ENCODE measurements around the gene MAPK6.

Gene MAPK6

GRCh38 chr15:52102463-52102862, 83.4 kb downstream of the MAPK6 start:
- no peak for DNase-seq (ENCODE audit: low read depth in 2 of 3, low spot score in 2 of 3)

GRCh38 chr15:52103217-52104207, 84.5 kb downstream of the MAPK6 start:
- no peak for DNase-seq (ENCODE audit: low read depth in 2 of 3, low spot score in 2 of 3)

- DNase-seq (ENCODE audit: low read depth in 2 of 3, low spot score in 2 of 3), result no peak
Measured at GRCh38 chr15:52104532-52105004, 85.5 kb downstream of the MAPK6 start.

GRCh38 chr15:52105846-52106245, 86.8 kb downstream of the MAPK6 start:
- no peak for DNase-seq (ENCODE audit: low read depth in 2 of 3, low spot score in 2 of 3)

GRCh38 chr15:52106641-52107040, 87.6 kb downstream of the MAPK6 start:
- DNase-seq (ENCODE audit: low read depth in 2 of 3, low spot score in 2 of 3), result no peak

- no peak for DNase-seq (ENCODE audit: low read depth in 2 of 3, low spot score in 2 of 3)
Measured at GRCh38 chr15:52107238-52107637, 88.2 kb downstream of the MAPK6 start.

- DNase-seq (ENCODE audit: low read depth in 2 of 3, low spot score in 2 of 3), result no peak
Measured at GRCh38 chr15:52109559-52110451, 90.8 kb downstream of the MAPK6 start.

GRCh38 chr15:52111517-52112202, 92.6 kb downstream of the MAPK6 start:
- DNase-seq (ENCODE audit: low read depth in 2 of 3, low spot score in 2 of 3), result no peak

GRCh38 chr15:52112203-52112750, 93.3 kb downstream of the MAPK6 start:
- peak in 2 of 3 experiments; percentile 3 to 23 for DNase-seq (ENCODE audit: low read depth in 2 of 3, low spot score in 2 of 3)

- no peak for DNase-seq (ENCODE audit: low read depth in 2 of 3, low spot score in 2 of 3)
Measured at GRCh38 chr15:52113235-52113634, 94.2 kb downstream of the MAPK6 start.

GRCh38 chr15:52113708-52114107, 94.7 kb downstream of the MAPK6 start:
- no peak for DNase-seq (ENCODE audit: low read depth in 2 of 3, low spot score in 2 of 3)

- DNase-seq (ENCODE audit: low read depth in 2 of 3, low spot score in 2 of 3), result no peak
Measured at GRCh38 chr15:52114261-52115055, 95.4 kb downstream of the MAPK6 start.

- no peak for DNase-seq (ENCODE audit: low read depth in 2 of 3, low spot score in 2 of 3)
Measured at GRCh38 chr15:52115598-52116427, 96.8 kb downstream of the MAPK6 start.
